Endothelial cell of umbilical vein (primary cell): ENCODE data around the gene METTL8. TPM values are rescaled to one million over a fixed set of nuclear protein-coding genes. Genes with fewer than 3 reads are reported as not detected.

Experiments
- BruUV-seq: library from RNA; stranded (reverse); fragments of 400-500 nt; replicated peaks from 2 replicates; lab custom pipeline; 2021; lab: Mats Ljungman, UMichigan
- CTCF ChIA-PET: fragments of 300-600, 350-600 bp; sonication (Branson Sonifier 250); formaldehyde crosslinking; loops from one replicate; lab custom pipeline; 2021; ENCODE audit warnings: antibody characterized with exemption, inconsistent platforms; lab: Charles Lee
- POLR2A ChIA-PET: fragments of 300-600, 350-600 bp; sonication (Branson Sonifier 250); formaldehyde crosslinking; loops from one replicate; lab custom pipeline; 2021; ENCODE audit warnings: antibody characterized with exemption, inconsistent platforms; lab: Charles Lee
- DNase-seq: peaks from one replicate; pipeline ENCODE4 v3.0.0-alpha.2; 2011; ENCODE audit warnings: low read depth, low spot score
- FAIRE-seq: peaks from 2 replicates; lab custom pipeline; 2011; peaks lifted over from hg19 to GRCh38; lab: Jason Lieb, UNC
- H2AFZ ChIP-seq: 2 replicates; pipeline ENCODE4 v1.6.0; 2012; ENCODE audit warnings: low read depth, low read length, control low read depth, inconsistent platforms
- H3K27ac ChIP-seq: 2 replicates; pipeline ENCODE4 v1.5.1; 2011; ENCODE audit warnings: low read depth, mild to moderate bottlenecking, control low read depth, low read length, moderate library complexity; ENCODE audit not compliant: insufficient read depth
- H3K27me3 ChIP-seq, 2 experiments: 2 replicates each; pipeline versions ENCODE4 v1.6.0 to v1.6.1; 2011; ENCODE audit warnings: low read length in 2 of 2, mixed read lengths in 1 of 2; ENCODE audit not compliant: control insufficient read depth in 2 of 2, insufficient read depth in 2 of 2
- H3K36me3 ChIP-seq, 2 experiments: 2 replicates in 1 of 2; 3 replicates in 1 of 2; pipeline ENCODE4 v1.5.1; 2011; ENCODE audit warnings: low read length in 2 of 2, mild to moderate bottlenecking in 1 of 2, moderate library complexity in 1 of 2; ENCODE audit not compliant: control insufficient read depth in 2 of 2, insufficient read depth in 2 of 2; ENCODE audit errors: extremely low read depth in 1 of 2
- H3K4me1 ChIP-seq: 3 replicates; pipeline ENCODE4 v1.5.1; 2011; ENCODE audit warnings: mild to moderate bottlenecking, low read length; ENCODE audit not compliant: control insufficient read depth, insufficient read depth; ENCODE audit errors: extremely low read depth
- H3K4me2 ChIP-seq: 2 replicates; pipeline ENCODE4 v1.6.1; 2011; ENCODE audit warnings: low read length, control low read depth, mixed read lengths; ENCODE audit not compliant: insufficient read depth
- H3K4me3 ChIP-seq, 3 experiments: fragments of 200-600 bp in 1 of 3; sonication (generic), shearing (Covaris generic) in 1 of 3; replicated peaks in 1 of 3; 2 replicates each; pipeline ENCODE4 v1.5.1; 2011 to 2016; ENCODE audit warnings: control low read depth in 3 of 3, low read length in 3 of 3, mild to moderate bottlenecking in 2 of 3, inconsistent platforms in 1 of 3, low read depth in 1 of 3, moderate library complexity in 1 of 3; ENCODE audit not compliant: insufficient read depth in 1 of 3
- H3K79me2 ChIP-seq: 2 replicates; pipeline ENCODE4 v1.6.0; 2012; ENCODE audit warnings: low read length, inconsistent platforms; ENCODE audit not compliant: control insufficient read depth, insufficient read depth
- H3K9ac ChIP-seq: replicated peaks from 2 replicates; pipeline ENCODE3; 2011; ENCODE audit warnings: low read length, control low read depth; ENCODE audit not compliant: insufficient read depth; ENCODE audit errors: extremely low read depth
- H3K9me1 ChIP-seq: replicated peaks from 3 replicates; pipeline ENCODE4 v1.6.0; 2011; ENCODE audit warnings: mild to moderate bottlenecking, low read length; ENCODE audit not compliant: control insufficient read depth, insufficient read depth; ENCODE audit errors: extremely low read depth
- H3K9me3 ChIP-seq: replicated peaks from 2 replicates; pipeline ENCODE4 v1.5.1; 2012; ENCODE audit warnings: low read length, inconsistent platforms; ENCODE audit not compliant: control insufficient read depth, insufficient read depth
- H4K20me1 ChIP-seq: replicated peaks from 2 replicates; pipeline ENCODE3; 2011; ENCODE audit warnings: mild to moderate bottlenecking, low read length; ENCODE audit not compliant: control insufficient read depth, insufficient read depth; ENCODE audit errors: extremely low read depth
- EZH2 ChIP-seq: IDR thresholded peaks from 2 replicates; pipeline ENCODE4 v1.6.1; 2012; ENCODE audit warnings: borderline replicate concordance, low read depth, mild to moderate bottlenecking, moderate library complexity, low read length, inconsistent platforms; ENCODE audit not compliant: severe bottlenecking
- FOS ChIP-seq: IDR thresholded peaks from 2 replicates; pipeline ENCODE4 v1.6.1; 2011; ENCODE audit warnings: mild to moderate bottlenecking, low read length, moderate library complexity, borderline replicate concordance; ENCODE audit not compliant: insufficient read depth
- GATA2 ChIP-seq: IDR thresholded peaks from 2 replicates; pipeline ENCODE4 v1.7.0; 2011; ENCODE audit warnings: low read depth, mild to moderate bottlenecking, moderate library complexity, mixed read lengths, low read length; ENCODE audit not compliant: insufficient read length, insufficient read depth
- JUN ChIP-seq: IDR thresholded peaks from 2 replicates; pipeline ENCODE4 v1.6.1; 2011; ENCODE audit warnings: borderline replicate concordance, low read depth; ENCODE audit not compliant: insufficient read length, insufficient read depth
- MYC ChIP-seq: IDR thresholded peaks from one replicate; pipeline ENCODE4 v1.6.1; 2011; ENCODE audit warnings: mild to moderate bottlenecking, low read depth, low read length
- POLR2A ChIP-seq: IDR thresholded peaks from 2 replicates; pipeline ENCODE4 v1.6.1; 2012; ENCODE audit warnings: low read depth, mild to moderate bottlenecking, control low read depth, low read length
- POLR2AphosphoS5 ChIP-seq: IDR thresholded peaks from 2 replicates; pipeline ENCODE4 v1.6.1; 2012; ENCODE audit warnings: low read depth, mild to moderate bottlenecking, control low read depth, low read length, moderate library complexity; ENCODE audit not compliant: insufficient read depth
- dilution Hi-C: fragments of 300-500 bp; cut with MboI; formaldehyde crosslinking; loops from one replicate; pipeline ENCODE4 v1.15.0; 2019; ENCODE audit warnings: low sequenced_read_pairs; ENCODE audit not compliant: extremely low pct_ligation_motif_present
- intact Hi-C: fragments of 100-400 bp; cut with micrococcal nuclease; formaldehyde crosslinking; loops from one replicate; pipeline ENCODE4 v1.10.0; 2022
- polyA plus RNA-seq, 4 experiments: library from polyadenylated mRNA; depleted of rRNA in 3 of 4; stranded (reverse) in 3 of 4; unstranded in 1 of 4; fragments of >200 nt; gene quantifications; 2 replicates each; pipeline versions ENCODE4 v1.2.1 to v1.2.3, GENCODE V29; 2011 to 2012; ENCODE audit warnings: missing spikeins in 1 of 4
- total RNA-seq: library from RNA; stranded (reverse); gene quantifications from 2 replicates; pipeline ENCODE4 v1.2.3, GENCODE V29; 2021
- TF ChIP-seq, protein P1 (sequence below): IDR thresholded peaks from 2 replicates; pipeline ENCODE4 v1.6.1; 2011; ENCODE audit not compliant: insufficient read depth, insufficient read length
- TF ChIP-seq, protein P2 (sequence below), 2 donors: IDR thresholded peaks; 1 replicate in 1 of 2; 2 replicates in 1 of 2; pipeline ENCODE4 v1.5.1; 2011; ENCODE audit warnings: low read length in 2 of 2, mild to moderate bottlenecking in 2 of 2, moderate library complexity in 2 of 2, control low read depth in 1 of 2, inconsistent platforms in 1 of 2, low read depth in 1 of 2; ENCODE audit not compliant: insufficient read depth in 1 of 2; ENCODE audit errors: extremely low read depth in 1 of 2

The METTL8 gene
- total and polyA plus RNA-seq, 2 donors (not counting 3 experiments of a cell fraction or from before 2014, with no cell fraction given) = 7.0 to 20.2 TPM

DNA sequence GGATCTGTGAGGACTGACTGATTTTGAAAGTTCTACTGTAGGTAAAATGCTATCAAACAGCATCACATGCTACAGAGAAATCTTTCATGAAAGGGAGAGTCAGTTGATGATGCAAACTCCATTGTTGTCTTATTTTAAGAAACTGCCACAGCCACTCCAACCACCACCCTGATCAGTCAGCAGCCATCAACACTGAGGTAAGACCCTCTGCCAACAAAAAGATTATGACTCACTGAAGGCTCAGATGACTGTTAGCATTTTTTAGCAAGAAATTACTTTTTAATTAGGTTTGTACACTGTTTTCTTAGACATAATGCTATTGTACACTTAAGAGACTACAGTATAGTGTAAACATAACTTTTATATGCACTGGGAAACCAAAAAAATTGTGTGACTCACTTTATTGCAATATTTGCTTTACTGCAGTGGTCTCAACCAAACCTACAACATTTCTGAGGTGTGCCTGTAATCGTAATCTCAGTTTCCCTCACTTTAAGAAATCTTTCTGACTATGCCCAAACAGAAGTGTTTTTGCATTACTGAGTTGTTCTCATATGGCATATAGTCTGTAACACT lies 42.8 kb downstream of the METTL8 start:
- no TSS peak for BruUV-seq
- dilution Hi-C loops (no loop called here), intact Hi-C loops (no loop called here)
- Histone ChIP-seq H3K9me1 (no peaks in the 10 kb centered on the region), H3K36me3 (no peaks in the 10 kb centered on the region), H2AFZ (no peak overlapping the region), H3K4me1 (peaks cover 15% of the 10 kb centered on the region), H3K27me3 (no peaks in the 10 kb centered on the region), H3K4me3 (no peak overlapping the region), H3K27ac (peak overlapping the region; percentile 55), H3K79me2 (no peaks in the 10 kb centered on the region), H3K9me3 (no peaks in the 10 kb centered on the region), H3K4me2 (peak overlapping the region; percentile 20), H4K20me1 (no peaks in the 10 kb centered on the region), H3K9ac (no peak overlapping the region)
- POLR2A ChIA-PET = no interaction called here
- CTCF ChIA-PET = interaction anchor here (0.6 kb wide), 1 partner anchor 25 kb away, joined by 4 read pairs; no protein-coding TSS in a partner anchor
- TF ChIP-seq, protein P1, sequence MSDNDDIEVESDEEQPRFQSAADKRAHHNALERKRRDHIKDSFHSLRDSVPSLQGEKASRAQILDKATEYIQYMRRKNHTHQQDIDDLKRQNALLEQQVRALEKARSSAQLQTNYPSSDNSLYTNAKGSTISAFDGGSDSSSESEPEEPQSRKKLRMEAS = no peak
- TF ChIP-seq POLR2A = no peak
- no peak for TF ChIP-seq MYC
- TF ChIP-seq, protein P2, sequence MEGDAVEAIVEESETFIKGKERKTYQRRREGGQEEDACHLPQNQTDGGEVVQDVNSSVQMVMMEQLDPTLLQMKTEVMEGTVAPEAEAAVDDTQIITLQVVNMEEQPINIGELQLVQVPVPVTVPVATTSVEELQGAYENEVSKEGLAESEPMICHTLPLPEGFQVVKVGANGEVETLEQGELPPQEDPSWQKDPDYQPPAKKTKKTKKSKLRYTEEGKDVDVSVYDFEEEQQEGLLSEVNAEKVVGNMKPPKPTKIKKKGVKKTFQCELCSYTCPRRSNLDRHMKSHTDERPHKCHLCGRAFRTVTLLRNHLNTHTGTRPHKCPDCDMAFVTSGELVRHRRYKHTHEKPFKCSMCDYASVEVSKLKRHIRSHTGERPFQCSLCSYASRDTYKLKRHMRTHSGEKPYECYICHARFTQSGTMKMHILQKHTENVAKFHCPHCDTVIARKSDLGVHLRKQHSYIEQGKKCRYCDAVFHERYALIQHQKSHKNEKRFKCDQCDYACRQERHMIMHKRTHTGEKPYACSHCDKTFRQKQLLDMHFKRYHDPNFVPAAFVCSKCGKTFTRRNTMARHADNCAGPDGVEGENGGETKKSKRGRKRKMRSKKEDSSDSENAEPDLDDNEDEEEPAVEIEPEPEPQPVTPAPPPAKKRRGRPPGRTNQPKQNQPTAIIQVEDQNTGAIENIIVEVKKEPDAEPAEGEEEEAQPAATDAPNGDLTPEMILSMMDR (IDR thresholded peaks at IDR 0.05; ENCODE audit: extremely low read depth in 1 of 2, insufficient read depth in 1 of 2, low read depth in 1 of 2, low read length in 2 of 2) = no peak
- TF ChIP-seq JUN = peak; percentile 76
- peak; percentile 45 for TF ChIP-seq POLR2AphosphoS5
- TF ChIP-seq FOS = peak; percentile 80
- no peak for TF ChIP-seq GATA2
- TF ChIP-seq EZH2 = no peak
- FAIRE-seq (peak; percentile 73), DNase-seq (peak; percentile 85)
